ELF-1 (cell line): ENCODE measurements around the gene TMEM273.

Experiments
- DNase-seq: peaks from one replicate; pipeline ENCODE4 v3.0.0-alpha.2; 2016; ENCODE audit warnings: low read depth, low spot score

TMEM273 gene

DNA sequence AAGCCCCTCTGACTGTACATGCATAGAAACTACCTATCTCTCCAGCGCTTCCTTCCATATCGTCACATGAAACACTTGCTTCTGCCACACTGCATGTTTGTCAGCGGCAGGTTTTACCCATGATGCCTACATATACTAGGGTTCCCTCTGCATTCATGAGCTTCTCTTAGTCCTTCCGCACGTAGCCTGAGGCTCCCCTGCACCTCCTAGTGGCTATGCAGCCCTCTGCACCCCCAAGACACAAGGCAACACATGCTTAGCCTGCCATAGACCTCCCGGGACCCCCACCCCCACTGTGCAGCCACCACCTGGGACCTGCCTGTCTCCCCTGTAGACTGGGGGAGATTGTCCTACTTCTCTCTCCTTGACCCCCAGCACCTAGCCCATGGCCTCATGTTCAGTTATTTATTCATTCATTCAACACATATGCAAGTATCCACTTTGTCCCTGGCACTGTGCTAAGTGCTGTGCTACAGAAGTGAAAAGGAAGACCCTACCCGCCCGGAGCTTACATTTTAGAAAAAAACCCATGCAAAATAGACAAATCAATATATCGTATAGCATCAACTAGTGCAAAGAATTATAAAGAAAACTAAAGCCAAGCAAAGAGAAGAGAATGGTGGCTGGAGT, 23.5 kb downstream of the TMEM273 start:
- DNase-seq: peak; percentile 45

DNA sequence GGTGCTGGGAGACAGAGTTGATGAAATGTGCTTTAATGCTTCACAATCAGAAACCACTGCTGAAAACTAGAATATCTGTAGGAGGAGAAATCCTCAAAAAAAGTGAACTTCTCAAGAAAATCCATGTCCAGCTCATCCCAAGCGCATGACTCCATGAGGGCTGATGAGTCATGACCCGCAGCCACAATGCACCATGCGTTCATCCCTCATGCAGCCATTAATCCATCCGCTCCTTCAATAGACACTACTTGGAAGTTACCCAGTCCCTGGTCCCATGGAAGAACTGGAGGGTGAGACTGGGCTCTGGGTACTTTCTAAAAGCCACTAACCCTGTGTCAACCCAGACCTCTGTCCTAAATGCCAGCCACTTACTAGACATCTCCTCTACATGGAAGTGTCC, 24.4 kb downstream of the TMEM273 start:
- no peak for DNase-seq

DNA sequence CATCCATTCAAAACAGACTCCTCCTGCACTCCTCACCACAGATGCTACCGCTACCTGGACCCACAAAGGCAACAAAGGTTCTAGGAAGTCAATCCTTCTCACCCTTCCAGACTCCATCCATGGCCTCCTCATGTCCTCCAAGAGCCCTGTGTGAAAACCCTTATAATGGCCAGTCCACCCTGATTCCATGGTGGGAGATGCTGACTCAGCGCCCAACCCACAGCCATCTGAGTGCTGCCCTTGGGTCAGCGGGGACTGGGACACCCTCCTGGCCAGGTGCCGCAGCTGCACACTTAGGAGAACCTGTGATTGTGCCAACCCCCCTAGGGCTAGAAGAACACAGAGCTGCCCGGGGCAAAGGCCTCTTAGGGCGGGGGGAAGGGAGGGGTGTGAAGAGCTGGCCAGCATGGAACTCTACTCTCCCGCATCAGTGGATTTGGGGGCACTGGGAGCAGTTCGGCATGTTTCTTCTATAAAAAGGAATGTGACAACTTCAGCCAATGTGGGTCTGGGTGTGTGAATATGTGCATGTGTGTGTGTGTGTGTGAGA, 25.4 kb downstream of the TMEM273 start:
- DNase-seq: no peak

DNA sequence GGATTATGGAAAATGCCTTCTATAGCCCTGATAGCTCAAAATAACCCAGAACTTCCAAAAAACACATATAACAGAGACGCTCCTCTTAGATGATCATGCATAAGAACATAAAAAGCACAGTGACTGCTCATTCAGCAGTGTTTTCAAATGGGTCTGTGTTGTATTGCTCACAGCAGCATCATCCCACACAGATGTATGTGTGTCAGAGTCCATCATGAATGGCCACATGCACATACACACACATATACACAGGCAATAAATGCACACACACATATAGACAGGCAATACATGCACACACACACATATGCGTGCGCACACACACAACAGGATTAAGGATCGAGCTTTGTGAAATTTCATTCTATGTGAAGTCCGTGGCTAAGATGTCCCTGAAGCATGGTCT, 26.1 kb downstream of the TMEM273 start:
- no peak for DNase-seq

DNA sequence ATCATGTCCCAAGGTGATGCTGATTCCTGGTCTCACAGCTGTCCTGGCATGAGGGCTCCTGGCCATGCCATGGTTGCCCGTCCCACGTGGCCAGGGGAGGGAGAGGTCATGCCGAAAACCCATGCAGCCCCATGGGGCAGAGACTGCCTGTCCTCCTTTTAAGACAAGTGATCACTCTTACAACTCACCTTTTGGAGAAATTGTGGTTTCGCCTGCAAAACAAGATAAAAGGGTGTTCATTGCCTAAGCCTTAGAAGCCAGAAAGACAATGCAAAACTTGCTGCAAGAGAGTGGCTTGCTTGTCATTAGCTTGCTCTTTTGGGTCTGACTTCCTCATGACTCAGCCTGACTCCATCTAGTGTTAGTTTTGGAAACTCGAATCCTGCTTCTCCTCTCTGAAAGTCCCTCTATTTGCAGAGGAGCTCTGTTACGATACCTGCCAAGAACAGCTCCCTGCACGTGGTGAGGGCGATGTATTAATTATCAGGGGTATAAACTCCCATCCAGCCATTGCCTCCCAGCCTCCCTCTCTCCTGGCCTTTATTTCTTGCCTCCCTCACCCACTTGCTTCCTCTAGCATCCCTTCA, 26.7 kb downstream of the TMEM273 start:
- DNase-seq: peak; percentile 34

- no peak for DNase-seq
These were observed 27.4 kb downstream of the TMEM273 start for GRCh38 chr10:49160814-49161213.

GRCh38 chr10:49160110-49160509, 28.1 kb downstream of the TMEM273 start:
- DNase-seq: no peak

GRCh38 chr10:49158915-49159314, 29.3 kb downstream of the TMEM273 start:
- DNase-seq: no peak

DNA sequence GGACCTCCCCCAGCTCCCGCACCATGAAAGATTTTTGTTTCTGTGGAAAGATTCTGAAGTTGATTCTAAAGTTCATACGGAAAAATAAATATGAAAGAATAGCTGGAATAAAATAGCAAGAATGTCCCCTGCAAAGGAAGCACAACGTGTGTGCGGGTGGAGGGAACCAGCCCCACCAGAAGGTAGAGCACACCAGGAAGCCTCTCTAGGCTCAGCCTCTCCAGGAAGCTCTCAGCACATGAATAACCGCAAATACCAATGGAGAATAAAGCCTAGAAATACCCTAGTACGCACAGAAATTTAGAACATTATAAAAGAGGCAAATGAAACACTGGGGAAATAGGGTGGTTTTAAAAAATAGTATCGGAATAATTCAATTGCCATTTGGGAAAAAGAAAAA, 29.8 kb downstream of the TMEM273 start:
- no peak for DNase-seq

DNA sequence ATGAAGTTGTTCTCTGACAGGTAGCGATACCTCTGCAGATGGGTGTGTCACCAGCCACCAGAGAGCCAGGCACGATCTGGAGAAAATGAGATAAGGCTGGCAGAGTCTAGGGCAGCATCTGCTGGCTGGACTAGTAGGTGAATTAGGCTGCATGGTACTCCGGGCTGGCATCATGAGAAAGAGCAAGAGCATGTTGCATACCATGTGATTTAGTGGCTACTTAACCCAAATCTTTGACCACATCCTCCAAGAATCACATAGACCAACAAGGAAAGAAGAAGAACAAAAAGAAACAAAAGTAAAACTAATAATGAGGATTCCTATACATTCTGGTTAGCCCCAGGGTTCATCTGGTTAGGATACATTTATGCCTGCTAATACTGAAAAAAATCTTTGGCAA, 31.0 kb downstream of the TMEM273 start:
- no peak for DNase-seq

DNA sequence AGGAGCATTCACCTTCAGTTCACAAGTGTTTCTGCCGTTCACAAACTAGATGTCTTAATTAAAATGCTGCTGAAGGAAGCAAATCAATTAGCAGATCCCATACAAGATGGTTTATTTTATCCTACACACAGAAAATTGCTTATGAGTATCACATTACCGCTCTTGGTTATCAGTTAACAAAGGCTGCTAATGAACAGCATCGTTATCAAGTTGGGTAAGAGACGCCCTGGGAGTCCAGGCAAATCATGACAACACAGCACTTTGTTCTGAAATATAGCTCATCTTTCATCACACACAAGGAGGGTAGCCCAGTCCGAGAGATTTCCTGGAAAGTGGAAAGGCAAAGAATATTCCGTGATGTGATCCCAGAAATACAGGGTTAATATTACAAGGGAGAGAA, 33.5 kb downstream of the TMEM273 start:
- no peak for DNase-seq

DNA sequence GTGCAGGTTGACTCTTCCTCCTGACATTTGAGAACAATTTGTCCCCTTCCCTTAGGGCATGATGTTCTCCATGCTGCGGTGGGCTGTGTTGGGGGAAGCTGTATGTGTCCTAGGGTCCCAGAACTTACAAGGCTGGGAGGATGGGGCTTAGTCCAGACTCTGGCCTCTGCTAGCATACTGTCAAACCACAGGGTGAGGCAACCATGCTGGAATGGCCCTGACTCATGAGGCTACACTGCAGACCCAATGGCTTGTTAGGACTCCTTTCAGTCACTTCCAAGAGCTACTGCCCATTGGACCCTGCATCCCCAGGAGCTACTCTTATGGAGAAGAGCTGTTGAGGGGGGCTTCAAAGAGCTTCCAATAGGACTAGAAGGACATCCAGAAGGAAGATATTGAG, 34.2 kb downstream of the TMEM273 start:
- no peak for DNase-seq

- no peak for DNase-seq
These were observed 35.1 kb downstream of the TMEM273 start for GRCh38 chr10:49153115-49153514.

DNA sequence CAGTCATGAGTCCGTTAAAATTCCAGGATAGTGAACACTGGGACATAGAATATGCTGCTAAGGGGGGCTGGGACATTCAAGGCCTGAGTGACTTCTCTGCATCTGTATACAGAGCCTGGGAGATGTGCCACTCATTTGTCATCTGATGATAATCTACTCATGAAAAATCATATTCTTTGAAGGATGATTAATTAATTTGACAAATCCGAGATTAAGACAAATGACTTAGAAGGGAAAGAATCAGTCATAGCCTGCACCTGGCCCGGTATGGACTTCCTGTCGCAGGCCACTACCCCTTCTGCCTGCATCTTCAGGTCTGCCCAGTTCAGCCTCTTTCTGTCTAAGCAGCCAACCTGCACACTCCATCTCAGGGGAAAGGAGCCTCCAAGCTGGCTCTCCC, 35.5 kb downstream of the TMEM273 start:
- no peak for DNase-seq

- DNase-seq: no peak
These were observed 36.2 kb downstream of the TMEM273 start for GRCh38 chr10:49152037-49152436.

- no peak for DNase-seq
These were observed 36.7 kb downstream of the TMEM273 start for GRCh38 chr10:49151481-49151880.

DNA sequence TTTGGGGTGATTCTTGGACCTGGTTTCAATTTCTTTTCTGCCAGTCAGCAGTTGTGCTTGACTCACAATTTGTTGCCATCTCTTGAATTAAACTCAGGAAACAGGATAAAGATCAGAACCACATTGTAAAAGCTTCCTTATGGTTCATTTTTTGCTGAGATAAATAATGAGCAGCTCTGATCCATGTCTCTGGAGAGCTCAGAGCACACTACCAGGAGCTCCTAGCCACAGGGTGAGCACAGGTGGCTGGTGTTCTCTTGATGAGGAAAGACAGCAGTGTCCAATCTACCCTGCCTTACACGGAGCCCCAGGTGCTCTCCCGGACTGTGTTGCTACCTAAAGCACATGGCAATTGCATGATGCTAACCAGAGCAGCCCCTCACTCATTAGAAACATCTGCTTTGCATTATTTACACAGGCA, 37.2 kb downstream of the TMEM273 start:
- DNase-seq: no peak

DNA sequence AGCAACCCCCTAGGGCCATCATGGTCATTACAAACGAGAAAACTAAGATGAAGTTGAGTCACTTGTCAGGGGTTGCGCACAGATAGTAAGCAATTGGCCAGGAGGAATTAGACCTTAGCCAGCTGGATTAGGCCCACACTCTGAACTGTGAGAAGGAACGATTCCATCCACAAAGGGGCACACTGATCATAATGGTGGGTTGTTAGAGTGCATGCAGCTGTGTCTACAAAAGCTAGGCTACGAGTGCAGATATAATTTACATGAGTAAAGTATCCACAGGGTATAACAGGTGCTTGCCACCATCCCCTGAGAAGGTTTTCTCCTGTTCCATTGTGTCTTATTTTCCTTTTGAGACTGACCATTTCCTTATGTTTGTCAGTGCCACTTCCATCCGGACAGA, 37.8 kb downstream of the TMEM273 start:
- DNase-seq: no peak

- DNase-seq: no peak
These were observed 38.3 kb downstream of the TMEM273 start for GRCh38 chr10:49149881-49150280.

GRCh38 chr10:49144058-49144720, 44.0 kb downstream of the TMEM273 start:
- no peak for DNase-seq

DNA sequence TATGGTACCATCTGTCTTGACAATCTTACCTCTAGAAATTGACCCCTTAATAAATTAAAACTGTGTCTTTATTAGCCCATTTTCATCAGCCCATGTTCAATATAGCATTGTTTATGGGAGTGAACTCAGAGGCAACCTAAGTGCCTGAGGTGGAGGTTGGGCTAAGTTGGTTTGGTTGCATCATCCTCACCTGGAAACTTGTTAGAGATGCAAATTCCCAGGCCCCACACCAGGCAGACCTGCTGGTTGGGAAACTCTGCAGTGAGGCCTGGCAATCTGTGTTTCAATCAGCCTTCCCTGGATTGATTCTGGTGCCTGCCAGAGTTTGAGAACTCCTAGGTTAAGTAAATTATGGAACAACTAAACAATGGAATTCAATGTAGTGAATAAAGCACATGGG, 44.9 kb downstream of the TMEM273 start:
- DNase-seq: peak; percentile 32

- no peak for DNase-seq
These were observed 46.5 kb downstream of the TMEM273 start for GRCh38 chr10:49141541-49142332.
